GM18519 (cell line): ENCODE data around the gene SLC6A19.
"Not testable (repeated sequence)": the region's sequence is repeated elsewhere in the genome, so short reads cannot be mapped to it uniquely, and the experiment has no call there.

Source experiments
- ATAC-seq: cut with Tn5 transposase; IDR thresholded peaks from one replicate; pipeline ENCODE4 v1.9.1; 2021; ENCODE audit warnings: mild to moderate bottlenecking, moderate library complexity; ENCODE audit not compliant: unreplicated experiment, low FRiP score

The SLC6A19 gene

DNA sequence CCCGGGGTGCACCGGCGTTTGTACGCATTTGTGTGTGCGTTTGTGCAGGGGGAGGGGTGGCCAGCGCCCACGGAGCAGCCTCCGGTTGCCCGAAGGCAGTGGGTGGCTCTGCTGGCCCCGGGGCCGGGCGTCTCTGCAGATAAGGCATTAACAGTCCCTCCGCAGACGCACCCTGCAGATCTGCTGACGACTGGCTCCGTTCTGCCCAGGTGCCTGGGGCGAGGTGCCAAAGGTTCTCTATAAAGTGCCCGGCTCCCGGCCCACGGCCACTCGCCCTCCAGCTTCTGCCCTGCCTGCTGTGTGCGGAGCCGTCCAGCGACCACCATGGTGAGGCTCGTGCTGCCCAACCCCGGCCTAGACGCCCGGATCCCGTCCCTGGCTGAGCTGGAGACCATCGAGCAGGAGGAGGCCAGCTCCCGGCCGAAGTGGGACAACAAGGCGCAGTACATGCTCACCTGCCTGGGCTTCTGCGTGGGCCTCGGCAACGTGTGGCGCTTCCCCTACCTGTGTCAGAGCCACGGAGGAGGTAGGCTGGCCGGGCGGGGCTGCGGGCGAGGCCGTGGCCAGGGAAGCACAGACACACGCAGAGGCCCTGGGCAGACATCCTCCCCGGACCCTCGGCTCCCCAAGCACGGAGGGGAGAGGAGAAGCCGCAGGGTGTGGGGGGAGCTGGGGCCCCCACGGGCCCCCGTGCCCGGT lies at the start of gene SLC6A19:
Gene SLC6A19, plus strand, starts transcription at position 269 of the 699 bp plus-strand sequence. Its CDS starts 56 bp downstream, at position 325.
- ATAC-seq, result no peak

DNA sequence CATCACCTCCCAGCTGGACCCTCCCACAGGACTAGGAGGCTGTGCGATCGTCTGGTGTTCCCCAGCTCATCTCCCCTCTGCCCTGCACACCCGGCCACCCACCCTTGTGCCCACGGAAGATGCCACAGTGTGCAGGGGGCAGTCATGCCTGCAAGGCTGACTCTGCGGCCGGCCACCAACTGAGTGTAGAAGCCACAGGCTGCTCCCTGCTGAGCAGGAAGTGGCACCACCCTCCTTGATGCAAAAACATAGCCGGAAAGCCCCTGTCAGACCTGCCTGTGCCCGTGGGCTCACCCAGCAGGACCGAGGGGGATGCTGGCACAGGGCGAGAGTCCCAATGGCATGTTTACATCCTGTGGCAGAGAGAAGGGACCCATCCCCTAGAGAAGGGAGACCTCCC lies 49.2 kb upstream of the SLC6A19 start:
- ATAC-seq, result no peak

- no peak for ATAC-seq
Measured at GRCh38 chr5:1152771-1153282, 48.6 kb upstream of the SLC6A19 start.

DNA sequence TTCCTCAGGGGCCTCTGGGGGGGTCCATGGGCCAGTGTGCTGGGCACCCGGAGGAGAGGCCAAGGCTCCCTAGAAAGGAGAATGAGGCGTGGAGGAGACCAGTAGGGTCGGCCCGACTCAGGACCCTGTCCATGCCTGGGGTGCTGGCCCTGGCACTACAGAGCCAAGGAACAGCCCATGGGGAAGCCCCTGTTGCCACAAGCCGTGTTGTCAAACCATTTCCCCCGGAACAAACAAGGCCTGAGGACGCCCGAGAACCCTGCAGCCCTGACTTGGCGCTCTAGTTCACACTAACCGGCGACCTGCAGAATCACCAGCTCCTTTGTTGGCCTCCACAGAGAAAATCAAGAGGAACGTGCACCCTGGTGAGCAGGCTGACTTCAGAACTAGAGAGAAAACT lies 48.0 kb upstream of the SLC6A19 start:
- no peak for ATAC-seq

GRCh38 chr5:1155191-1156032 lies 46.0 kb upstream of the SLC6A19 start:
- ATAC-seq, result no peak

DNA sequence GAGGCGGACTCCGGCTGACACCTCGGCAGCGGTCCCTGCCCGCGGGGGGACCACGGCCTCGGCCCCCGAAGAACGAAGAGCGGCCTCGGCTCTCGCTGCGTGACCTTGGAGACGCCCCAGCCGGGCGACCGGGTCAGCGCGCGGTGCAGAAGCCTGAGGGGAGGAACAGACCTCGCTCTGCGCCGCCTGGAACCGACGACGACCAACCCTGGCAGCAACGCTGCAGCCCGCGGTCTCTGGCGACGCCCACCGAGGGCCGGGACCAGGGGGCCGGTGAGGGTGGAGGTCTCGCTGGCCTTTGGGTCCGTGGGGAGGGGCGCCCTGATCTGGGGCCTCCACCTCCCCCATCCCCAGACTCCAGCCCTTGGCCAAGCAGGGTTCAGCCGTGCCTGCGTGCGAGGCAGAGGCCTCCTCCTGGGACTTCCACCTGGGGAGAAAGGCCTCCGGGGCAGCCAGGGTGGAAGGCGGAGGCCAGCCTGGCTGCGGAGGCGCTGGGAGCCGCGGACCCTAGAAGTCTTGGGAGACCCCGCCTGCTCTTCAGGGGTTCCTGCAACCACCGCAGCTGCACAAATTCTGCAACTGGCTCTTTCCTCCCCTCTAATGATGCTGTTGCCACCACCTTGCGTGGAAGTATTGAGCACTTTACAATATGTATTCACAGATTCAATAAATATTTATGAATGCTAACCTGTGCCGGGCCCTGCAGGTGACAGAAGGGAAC lies 45.2 kb upstream of the SLC6A19 start:
- no peak for ATAC-seq

DNA sequence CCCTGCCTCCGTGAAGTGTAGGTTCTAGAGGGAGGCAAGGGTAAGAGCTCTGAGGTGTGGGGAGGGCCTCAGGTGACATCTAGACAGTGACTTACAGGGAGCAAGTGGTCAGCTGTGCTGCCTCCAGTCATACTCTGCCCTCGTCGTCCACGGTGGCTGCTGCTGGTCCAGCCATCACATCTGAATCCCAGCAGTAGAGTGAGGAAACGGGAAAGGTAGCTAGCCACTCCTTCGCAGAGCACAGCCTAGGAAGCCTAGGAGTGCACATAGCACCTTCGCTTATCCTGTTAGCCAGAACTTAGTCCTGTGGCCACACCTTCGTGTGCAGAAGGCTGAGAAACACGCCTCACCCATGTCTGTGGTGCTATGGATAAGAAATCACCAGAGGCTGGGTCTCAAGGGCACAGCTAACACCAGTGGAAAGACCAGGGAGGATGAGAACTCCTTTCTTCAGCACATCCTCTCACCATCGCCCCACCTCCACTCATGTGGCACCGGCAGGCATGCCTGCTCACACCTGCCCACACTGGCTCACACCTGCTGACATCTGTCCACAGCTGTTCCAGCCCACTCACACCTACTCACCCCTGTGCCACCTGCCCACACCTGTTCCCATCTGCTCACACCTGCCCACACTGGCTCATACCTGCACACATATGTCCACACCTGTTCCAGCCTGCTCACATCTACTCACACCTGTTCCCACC lies 44.5 kb upstream of the SLC6A19 start:
- ATAC-seq, result no peak

- not testable (repeated sequence) for ATAC-seq
Measured at GRCh38 chr5:1157461-1157986, 43.9 kb upstream of the SLC6A19 start.

GRCh38 chr5:1158647-1159340 lies 42.6 kb upstream of the SLC6A19 start:
- no peak for ATAC-seq

DNA sequence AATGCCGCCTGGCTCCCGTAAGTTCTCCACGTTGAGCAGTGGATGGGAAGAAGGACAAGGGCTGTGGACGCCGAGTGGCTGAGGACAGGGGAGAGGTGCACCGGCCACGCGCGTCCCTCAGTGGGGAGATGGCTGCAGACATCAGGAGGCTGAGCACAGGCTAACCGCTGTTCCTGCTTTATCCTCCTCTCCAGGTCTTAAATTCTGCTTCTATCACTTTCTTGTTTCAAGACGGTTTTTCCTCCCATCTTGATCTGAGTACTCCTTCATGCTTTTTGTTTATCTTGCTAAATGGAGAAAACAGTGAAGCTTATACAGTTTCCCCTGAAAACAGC lies 42.1 kb upstream of the SLC6A19 start:
- no peak for ATAC-seq

GRCh38 chr5:1159774-1160406 lies 41.5 kb upstream of the SLC6A19 start:
- ATAC-seq, result no peak

DNA sequence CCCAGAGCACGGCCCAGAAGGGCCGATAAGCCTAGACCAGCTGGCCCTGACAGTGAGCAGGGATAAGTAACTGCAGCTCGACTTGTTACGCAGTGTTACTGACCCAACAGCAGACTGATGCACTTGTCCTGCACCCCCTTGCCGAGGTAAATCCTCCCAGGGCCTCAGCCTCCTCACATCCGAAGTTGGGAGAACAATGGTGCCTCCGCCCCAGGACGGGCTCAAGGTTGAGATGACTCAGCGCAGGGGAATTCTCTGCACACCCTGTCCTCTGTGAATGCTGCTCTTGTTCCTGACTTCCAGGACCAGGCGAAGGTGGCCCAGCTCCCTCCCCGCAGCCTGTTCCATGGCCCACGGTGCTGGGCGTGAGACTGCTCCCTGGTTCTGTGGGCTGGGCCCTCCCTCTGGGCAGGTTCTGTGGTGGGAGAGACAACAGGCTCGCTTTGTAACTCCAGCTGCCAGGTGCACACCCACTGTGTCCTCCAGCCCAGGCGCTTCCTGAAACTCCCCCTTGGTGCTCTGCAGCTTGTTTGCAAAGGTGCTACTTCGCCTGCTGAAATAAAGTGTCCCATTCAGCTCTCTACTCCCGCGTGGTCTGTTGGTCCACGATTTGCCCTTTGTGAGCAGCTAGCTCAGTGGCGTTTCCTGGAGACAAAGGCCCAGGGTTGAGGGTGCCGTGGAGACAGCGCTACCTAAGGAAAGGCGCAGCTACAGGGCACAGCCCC lies 40.1 kb upstream of the SLC6A19 start:
- no peak for ATAC-seq

DNA sequence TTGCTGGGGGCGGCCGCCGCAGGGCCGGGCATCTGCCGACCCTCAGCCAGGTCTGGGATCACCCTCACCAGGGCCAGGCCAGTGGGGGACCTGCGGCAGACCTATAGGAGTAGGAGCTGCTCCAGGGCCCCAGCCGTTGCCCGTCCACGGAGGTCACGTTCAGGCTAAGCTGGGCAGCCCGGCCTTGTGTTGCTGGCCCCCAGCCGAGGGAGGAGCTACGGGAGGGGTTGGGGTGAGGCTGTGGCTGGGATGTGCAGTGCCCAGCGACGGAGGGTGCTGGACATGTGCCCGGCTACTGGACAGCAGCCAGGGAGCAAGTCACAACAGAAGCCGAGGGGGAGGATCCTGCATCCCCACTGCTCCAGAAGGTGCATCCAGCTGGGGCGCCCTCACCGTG lies 39.6 kb upstream of the SLC6A19 start:
- no peak for ATAC-seq

DNA sequence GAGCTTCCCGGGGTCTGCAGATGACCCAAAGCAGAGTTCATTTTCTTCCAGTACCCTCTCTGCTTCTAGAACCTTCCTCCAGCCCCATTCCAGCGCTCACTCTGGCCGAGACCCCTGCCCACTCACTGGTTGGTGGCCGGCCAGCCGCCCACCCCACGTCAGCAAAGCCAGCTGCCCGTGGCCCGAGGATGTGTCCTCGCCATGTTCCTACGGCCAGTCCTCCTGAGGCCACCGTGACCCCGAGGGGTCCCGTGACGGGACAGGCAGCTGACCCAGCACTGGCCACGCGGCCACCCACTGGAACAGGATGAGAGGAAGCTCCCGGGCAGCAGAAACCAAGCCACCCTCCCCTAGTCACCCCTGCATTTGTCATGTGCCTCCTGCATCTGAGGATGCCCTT lies 39.1 kb upstream of the SLC6A19 start:
- ATAC-seq, result no peak

DNA sequence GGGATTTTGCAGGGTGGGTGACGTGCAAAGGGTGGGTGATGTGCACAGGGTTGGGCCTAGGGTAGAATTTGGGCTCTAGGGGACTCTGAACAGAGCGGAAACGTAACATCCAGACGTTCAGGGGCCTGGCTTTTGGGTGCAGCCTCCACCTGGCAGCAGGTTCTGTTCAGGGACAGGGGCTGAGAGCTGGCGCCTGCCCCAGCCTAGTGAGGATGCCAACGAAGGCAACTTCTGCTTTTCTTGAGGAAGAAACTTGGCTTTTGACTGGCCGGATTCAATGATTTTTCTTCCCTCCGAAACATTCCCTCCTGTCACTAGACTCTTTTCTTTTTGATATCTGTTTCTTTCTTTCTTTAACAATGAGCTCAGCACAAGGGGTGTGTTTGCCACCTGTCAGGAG lies 38.6 kb upstream of the SLC6A19 start:
- no peak for ATAC-seq

DNA sequence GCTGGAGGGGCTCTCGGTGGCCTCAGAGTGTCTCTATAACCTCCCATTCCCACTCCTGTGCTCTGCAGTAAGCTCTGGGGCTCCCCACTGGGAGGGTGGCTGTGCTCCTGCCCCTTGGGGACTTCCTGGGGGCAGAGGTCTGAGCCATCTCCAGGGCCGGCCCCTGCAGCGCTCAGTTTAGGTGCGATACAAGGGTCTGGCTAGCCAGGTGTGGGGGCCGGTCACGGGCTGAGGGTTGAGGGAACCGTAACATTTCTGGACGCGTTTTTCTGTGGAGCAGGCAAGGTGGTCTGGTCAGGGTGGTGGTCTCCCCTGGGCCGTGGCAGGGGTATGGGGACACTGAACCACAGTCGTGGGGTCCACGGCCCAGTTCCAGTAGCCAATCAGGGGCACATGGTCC lies 38.0 kb upstream of the SLC6A19 start:
- ATAC-seq, result no peak

DNA sequence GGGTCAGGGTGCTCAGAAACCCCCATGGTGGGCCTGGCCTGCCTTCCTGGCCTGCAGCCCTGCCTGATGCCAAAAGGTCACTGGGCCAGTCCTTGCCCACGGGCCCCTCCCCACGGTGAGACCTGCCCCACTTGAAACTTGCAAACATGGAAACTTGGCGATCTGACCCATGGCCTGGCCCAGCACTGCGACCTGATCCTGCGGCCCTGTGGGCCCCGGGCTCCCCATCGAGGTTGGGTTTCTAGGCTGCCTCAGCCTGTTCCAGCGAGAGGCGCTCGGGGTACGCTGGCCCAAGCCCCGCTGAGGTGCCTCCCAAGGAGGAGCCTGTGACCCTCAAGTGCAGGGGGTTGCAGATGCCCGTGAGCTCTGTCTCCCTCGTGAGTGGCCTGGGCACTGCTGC lies 37.5 kb upstream of the SLC6A19 start:
- no peak for ATAC-seq
